Measurements from ENCODE around the gene RABGAP1L.

RABGAP1L gene

GRCh38 chr1:174736831-174737230, 577.5 kb downstream of the RABGAP1L start:
- no peak for DNase-seq

DNA sequence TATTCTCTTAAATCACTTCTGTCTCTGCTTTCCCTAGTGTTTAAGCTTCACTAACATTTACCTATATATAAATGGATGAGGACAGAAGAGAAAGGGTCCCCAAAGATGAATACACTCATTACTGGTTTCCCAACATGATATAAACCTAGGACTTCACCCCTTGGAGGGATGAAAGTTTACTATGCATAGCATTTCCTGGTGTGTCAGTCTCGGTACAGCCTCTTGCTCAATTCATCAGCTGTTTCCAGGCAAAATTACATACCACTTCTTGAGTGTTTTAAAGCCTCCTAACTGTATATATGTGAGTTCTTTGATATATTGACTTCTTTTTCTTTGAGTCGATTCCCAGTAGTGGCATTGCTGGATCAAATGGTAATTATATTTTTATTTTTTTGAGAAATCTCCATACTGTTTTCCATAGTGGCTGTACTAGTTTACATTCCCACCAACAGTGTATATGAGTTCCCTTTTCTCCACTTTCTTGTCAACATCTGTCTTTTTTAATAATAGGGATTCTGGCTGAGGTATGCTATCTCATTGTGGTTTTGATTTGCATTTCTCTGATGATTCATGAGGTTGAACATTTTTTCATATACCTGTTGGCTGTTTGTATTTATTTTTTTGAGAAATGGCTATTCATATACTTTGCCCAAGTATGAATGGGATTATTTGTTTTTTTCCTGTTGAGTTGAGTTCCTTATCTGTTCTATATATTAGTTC, 581.1 kb downstream of the RABGAP1L start:
- no peak for DNase-seq

DNA sequence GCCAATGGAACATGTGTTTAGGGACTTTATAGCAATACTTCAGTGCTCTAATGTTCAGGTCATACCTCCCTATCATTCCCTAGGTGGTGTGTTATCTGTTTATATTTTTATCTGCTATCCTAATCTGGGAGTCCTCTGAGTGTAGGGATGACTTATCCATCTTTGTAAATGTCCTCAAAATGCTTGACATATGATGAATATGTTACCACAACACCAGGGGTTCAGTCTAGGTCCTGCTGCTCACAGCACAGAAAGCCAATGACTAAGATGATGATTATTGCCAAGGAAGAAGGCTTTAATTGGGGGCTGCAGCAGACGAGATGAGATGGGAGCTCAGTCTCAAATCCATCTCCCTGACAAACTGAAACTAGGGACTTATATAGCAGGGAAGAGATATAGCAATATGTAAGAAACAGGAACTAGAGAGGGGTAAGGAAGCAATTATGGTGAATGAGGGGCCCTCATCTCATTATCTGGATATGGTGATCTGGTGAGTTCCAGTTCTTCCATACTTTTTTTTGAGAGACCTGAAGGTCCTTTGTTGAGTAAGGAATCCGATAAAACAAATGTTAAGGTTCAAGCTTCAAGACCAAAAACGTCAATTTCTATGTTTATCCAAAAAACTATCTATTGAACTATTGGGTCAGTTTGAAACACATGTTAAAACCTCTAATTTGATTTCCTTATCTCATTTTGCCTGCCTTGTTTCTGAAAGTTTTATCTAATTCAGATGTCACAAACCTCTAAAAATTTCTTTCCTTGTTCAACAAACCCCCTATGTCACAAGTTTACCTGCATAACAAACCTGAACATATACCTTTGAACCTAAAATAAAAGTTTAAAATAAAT, 583.7 kb downstream of the RABGAP1L start:
- DNase-seq: no peak

- DNase-seq: no peak
These were observed 584.6 kb downstream of the RABGAP1L start for GRCh38 chr1:174743654-174744561.

DNA sequence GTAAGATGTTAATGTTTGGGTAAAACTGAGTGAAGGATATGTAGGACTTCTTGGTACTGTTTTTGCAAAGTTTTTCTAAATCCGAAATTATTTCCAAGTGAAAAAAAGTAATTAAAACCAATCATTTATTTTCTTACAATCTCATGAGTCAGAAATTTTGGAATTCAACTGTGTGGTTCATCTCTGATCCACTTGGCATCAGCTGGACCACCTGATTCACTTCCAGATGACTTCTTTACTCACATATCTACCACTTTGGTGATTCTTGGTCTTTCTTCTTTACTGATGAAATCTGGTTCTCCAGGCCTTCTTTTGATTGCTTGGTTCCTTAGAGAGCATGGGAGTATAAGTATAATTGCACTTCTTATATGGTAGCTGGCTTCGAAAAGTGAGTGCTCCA, 585.6 kb downstream of the RABGAP1L start:
- DNase-seq: no peak

DNA sequence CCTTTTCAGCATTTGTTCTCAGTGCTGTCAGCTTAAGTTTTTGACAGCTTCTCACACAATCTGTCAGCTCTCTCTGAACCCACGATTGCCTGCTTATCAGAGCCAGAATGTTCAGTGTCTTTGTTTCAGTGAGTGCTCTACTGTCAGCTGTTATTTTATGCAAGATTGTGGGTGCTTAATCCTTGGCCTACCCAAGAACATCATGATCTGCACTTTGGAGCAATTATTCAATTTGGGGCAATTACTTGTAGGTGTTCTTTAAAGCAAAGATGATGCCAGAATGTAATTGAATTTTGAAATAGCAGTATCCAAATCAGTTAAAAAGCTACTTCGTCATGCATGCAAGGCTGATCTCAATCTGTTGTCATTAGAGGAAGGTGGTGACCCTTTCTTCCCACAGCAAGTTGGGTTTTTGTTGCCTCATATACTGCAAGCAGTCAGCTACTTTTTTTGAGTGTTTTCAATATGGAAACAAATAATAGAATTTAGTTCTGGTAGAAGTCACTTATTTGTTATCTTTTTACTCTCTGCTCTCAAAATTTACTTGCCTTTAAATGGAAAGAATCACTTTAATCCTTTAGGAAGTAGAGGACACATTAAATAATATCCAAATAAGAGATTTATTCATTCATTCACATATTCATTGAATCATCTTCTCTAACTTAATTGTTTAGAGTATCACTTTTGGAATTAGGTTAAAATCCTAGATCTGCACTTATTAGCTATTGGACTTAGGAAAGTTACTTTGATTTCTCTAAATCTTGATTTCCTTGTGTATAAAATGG, 586.9 kb downstream of the RABGAP1L start:
- DNase-seq: no peak

GRCh38 chr1:174747613-174748012, 588.3 kb downstream of the RABGAP1L start:
- DNase-seq: no peak

DNA sequence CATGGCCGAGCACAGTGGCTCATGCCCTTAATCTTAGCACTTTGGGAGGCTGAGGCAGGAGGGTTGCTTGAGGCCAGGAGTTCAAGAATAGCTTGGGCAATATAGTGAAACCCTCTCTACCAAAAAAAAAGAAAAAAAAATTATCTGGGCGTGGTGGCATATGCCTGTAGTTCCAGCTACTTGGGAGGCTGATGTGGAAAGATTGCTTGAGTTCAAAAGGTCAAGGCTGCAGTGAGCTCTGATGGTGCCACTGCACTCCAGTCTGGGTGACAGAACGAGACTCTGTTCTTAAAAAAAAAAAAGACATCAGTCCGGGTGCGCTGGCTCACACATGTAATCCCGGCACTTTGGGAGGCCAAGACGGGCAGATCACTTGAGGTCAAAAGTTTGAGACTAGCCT, 589.3 kb downstream of the RABGAP1L start:
- no peak for DNase-seq

- DNase-seq: no peak
These were observed 593.8 kb downstream of the RABGAP1L start for GRCh38 chr1:174753131-174753530.

GRCh38 chr1:174761335-174761734, 602.0 kb downstream of the RABGAP1L start:
- DNase-seq: no peak

GRCh38 chr1:174761901-174762585, 602.7 kb downstream of the RABGAP1L start:
- no peak for DNase-seq

DNA sequence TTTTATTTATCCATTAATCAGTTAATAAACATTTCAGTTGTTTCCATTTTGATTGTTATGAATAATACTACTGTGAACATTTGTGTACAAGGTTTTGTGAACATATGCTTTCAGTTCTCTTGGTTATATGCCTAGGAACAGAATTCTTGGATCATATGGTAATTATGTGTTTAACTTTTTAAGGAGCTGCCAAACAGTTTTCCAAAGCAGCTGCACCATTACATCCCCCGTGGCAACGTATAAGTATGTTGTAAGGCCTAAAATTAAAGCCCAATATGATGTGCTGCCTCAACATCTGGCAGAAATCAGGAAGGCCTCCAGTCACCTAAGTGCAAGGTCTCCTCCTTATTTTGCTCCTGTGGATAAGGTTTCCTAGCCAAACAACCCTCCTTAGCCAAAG, 604.9 kb downstream of the RABGAP1L start:
- no peak for DNase-seq

DNA sequence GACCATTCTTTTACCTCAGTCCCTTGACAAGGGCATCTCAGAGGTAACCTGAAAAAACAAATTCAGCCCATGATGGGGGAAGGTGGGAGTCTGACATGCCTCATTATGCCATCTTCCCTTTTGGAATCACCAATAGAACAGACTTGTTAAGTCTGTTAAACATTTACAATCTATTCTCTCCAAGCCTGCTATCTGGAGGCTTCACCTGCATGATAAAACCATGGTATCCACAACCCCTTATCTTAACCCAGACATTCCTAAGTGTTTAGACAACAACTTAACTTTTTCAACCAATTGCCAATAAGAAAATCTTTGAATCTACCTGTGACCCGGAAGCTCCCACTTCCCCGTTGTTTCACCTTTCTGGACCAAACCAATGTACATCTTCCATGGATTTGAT, 607.4 kb downstream of the RABGAP1L start:
- no peak for DNase-seq

DNA sequence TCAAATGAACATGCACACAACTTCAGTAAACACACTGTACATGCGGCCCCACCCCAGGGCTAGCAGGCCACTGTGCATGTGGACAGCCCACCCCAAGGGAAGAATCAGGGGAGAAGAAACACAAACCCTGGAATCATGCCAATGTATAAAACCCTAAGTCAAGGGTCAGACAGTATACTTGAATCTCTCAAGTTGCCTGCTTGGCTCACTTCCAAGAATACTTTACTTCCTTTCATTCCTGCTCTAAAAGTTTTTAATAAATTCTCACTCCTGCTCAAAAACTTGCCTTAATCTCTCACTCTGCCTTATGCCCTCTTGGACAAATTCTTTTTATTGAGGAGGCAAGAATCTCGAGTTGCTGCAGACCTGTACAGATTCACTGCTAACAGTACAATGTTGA, 609.2 kb downstream of the RABGAP1L start:
- DNase-seq: no peak

DNA sequence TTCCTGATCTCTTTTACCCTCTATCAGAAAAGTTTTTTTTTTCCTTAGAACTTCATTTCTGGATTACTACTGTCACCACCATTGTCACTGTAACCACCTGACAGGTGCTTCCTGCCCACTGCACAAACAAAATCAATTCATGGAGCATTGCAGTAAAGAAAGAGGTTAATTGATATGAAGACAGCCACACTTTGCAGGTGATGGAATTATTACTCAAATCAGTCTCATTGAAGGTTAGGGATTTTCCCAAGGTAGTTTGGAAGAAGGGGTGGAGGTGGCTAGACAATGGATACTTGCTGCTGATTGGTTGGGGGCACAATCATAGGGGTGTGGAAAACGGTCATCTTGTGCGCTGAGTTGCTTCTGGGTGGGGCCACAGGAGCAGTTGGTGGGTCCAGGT, 609.6 kb downstream of the RABGAP1L start:
- no peak for DNase-seq

DNA sequence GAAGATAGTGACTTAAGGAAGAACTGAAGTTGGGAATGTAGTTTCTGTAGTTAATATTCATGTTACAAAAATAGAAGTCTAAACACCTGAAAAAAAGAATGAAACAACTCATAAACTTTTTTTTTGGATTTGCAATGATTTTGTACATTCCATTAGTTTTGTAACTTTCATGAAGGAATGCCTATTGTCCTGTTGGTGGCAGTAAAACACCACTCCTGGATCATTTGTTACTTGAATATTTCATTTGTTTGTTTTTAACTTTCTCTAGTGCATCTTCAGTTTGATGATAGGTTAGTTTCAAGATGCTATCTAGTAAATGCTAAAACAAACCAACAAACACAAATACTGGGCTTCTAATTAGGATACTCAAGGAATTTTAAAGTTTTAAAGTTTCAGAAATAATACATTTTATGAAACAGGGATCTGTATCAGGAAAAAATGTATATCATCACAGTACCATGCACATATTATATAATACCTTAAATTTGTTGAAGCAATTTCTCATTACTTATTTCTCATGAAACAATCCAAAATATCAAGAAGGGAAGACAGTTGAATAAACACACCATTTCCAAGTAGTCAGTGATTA, 610.7 kb downstream of the RABGAP1L start:
- no peak for DNase-seq

- no peak for DNase-seq
These were observed 616.3 kb downstream of the RABGAP1L start for GRCh38 chr1:174775621-174776020.

DNA sequence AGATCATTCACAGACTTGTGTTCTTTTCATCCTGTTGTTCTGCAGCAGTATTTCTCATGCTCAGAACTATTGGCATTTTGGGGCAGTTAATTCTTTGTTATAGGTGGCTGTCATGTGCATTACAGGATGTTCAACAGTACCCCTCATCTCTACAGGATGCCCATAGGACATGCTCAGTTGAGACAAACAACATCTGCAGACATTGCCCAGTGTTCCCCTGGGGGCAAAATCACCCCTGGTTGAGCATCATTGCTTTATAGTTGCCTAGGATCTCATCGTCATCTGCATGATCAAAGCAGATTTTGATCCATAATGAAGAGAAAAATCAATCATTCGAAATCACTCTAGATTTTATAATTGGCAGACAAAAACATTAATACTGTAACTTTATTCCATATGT, 617.9 kb downstream of the RABGAP1L start:
- DNase-seq: no peak

- no peak for DNase-seq
These were observed 626.2 kb downstream of the RABGAP1L start for GRCh38 chr1:174785510-174785909.

DNA sequence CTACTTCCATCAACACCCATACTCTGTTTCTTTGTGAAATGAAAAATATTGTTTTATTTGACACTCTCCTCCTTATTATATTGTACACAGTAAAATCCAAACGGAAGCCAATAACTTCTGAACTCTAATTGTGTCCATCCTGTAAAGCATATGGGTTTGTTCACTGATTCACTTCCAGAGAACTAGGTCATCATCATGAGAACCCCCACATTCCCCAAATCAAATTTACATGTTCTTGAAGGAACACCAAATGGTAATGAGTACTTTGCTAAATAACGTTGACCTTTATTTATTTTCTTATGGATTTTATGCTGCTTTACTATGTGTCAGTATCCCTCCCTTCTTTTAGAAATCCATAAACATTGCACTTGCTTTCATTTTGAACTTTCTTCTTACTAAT, 627.0 kb downstream of the RABGAP1L start:
- no peak for DNase-seq

- DNase-seq: no peak
These were observed 627.4 kb downstream of the RABGAP1L start for GRCh38 chr1:174786760-174787159.
